Upper lobe of right lung (tissue), 1 donor: ENCODE measurements around the gene PRKCA. TPM values are rescaled to one million over a fixed set of nuclear protein-coding genes. Genes with fewer than 3 reads are reported as not detected.

Source experiments
- ATAC-seq: fragments of 200-7000 bp; cut with Tn5 transposase; one replicate; pipeline ENCODE4 v1.9.1; 2020; ENCODE audit warnings: mild to moderate bottlenecking, moderate library complexity
- DNase-seq: peaks from one replicate; pipeline ENCODE4 v3.0.0-alpha.2; 2020
- H3K27ac ChIP-seq: fragments of 200-600 bp; one replicate; pipeline ENCODE4 v1.8.0; 2022
- H3K27me3 ChIP-seq: fragments of 200-600 bp; one replicate; pipeline ENCODE4 v1.8.0; 2022; ENCODE audit warnings: mild to moderate bottlenecking
- H3K36me3 ChIP-seq: fragments of 200-600 bp; one replicate; pipeline ENCODE4 v1.8.0; 2022
- H3K4me1 ChIP-seq: fragments of 200-600 bp; one replicate; pipeline ENCODE4 v1.8.0; 2022
- H3K4me3 ChIP-seq: fragments of 200-600 bp; one replicate; pipeline ENCODE4 v1.8.0; 2022; ENCODE audit warnings: mild to moderate bottlenecking
- H3K9me3 ChIP-seq: fragments of 200-600 bp; one replicate; pipeline ENCODE4 v1.8.0; 2022
- CTCF ChIP-seq: fragments of 200-600 bp; IDR thresholded peaks from one replicate; pipeline ENCODE4 v1.8.0; 2022; ENCODE audit warnings: antibody characterized with exemption
- intact Hi-C: fragments of 100-400 bp; cut with DNase I; formaldehyde crosslinking; loops from one replicate; pipeline ENCODE4 v1.11.0; 2022
- total RNA-seq: library from RNA; stranded (reverse); fragmentation: NEBNext Ultra II Directional; extraction: Animal tissue kit (Norgen Biotek cat#: 25700); gene quantifications from one replicate; pipeline ENCODE4 v1.2.1, GENCODE V29; 2021
- donor health status: DM: no; HTN: yes; CAD: no; lungs with severe emphysema.

The PRKCA gene
- total RNA-seq, 1 donor from 2014 or later, result 43.4 TPM

GRCh38 chr17:66602659-66603384 lies 300.4 kb downstream of the PRKCA start:
- DNase-seq (no peak), ATAC-seq (no peak)
- H3K27ac ChIP-seq, result no peak overlapping the region
- no peaks in the 10 kb centered on the region for H3K36me3 ChIP-seq
- H3K9me3 ChIP-seq, result no peaks in the 10 kb centered on the region
- no peak overlapping the region for H3K4me3 ChIP-seq
- TF ChIP-seq CTCF, result no peak
- intact Hi-C loops, result no loop called here
- no peaks in the 10 kb centered on the region for H3K27me3 ChIP-seq
- H3K4me1 ChIP-seq, result no peaks in the 10 kb centered on the region

GRCh38 chr17:66604376-66604775 lies 302.0 kb downstream of the PRKCA start:
- H3K36me3 ChIP-seq, result no peaks in the 10 kb centered on the region
- no peak overlapping the region for H3K4me3 ChIP-seq
- H3K9me3 ChIP-seq, result no peaks in the 10 kb centered on the region
- intact Hi-C loops, result no loop called here
- no peak for DNase-seq
- no peaks in the 10 kb centered on the region for H3K27me3 ChIP-seq
- no peak for ATAC-seq
- no peak overlapping the region for H3K27ac ChIP-seq
- no peak for TF ChIP-seq CTCF
- no peaks in the 10 kb centered on the region for H3K4me1 ChIP-seq

DNA sequence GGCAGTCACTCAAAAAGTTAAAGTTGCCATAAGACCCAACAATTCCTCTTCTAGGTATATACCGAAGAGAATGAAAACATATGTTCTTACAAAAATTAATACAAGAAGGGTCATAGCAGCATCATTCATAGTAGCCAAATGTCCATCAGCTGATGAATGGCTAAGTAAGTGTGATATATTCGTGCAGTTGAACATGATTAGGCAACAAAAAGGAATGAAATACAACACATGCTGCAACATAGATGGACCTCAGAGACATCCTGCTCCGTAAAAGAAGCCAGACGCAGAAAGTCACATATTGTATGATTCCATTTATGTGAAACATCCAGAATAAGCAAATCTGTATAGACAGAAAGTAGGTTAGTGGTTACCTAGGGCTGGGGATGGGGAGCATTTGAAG lies 303.1 kb downstream of the PRKCA start:
- no peak for TF ChIP-seq CTCF
- no peak overlapping the region for H3K4me3 ChIP-seq
- H3K27ac ChIP-seq, result no peak overlapping the region
- ATAC-seq (no peak), DNase-seq (no peak)
- H3K4me1 ChIP-seq, result no peaks in the 10 kb centered on the region
- intact Hi-C loops, result no loop called here
- peaks cover 4% of the 10 kb centered on the region for H3K9me3 ChIP-seq
- no peaks in the 10 kb centered on the region for H3K27me3 ChIP-seq
- H3K36me3 ChIP-seq, result no peaks in the 10 kb centered on the region

GRCh38 chr17:66610361-66611133 lies 308.1 kb downstream of the PRKCA start:
- DNase-seq (no peak), ATAC-seq (no peak)
- Histone ChIP-seq H3K27ac (no peak overlapping the region), H3K4me3 (no peak overlapping the region), H3K36me3 (no peaks in the 10 kb centered on the region), H3K4me1 (peaks cover 6% of the 10 kb centered on the region), H3K27me3 (no peaks in the 10 kb centered on the region), H3K9me3 (peaks cover 4% of the 10 kb centered on the region)
- TF ChIP-seq CTCF, result no peak
- intact Hi-C loops, result no loop called here

DNA sequence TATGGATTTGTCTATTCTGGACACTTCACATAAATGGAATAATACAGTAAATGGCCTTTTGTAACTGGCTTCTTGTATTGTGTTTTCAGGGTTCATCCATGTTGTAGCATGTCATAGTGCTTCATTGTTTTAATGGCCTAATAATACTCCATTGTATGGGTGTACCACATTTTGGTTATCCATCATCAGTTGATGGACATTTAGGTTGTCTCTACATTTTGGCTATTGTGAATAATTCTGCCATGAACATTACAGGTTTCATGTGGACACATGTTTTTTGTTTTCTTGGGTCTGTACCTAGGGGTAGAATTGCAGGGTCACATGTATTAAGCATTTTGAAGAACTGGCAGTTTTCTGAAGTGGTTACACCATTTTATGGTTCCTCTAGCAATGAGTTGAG lies 309.0 kb downstream of the PRKCA start:
- intact Hi-C loops, result no loop called here
- Histone ChIP-seq H3K27me3 (no peaks in the 10 kb centered on the region), H3K36me3 (no peaks in the 10 kb centered on the region), H3K4me1 (peaks cover 6% of the 10 kb centered on the region), H3K4me3 (no peak overlapping the region), H3K27ac (no peak overlapping the region), H3K9me3 (peaks cover 4% of the 10 kb centered on the region)
- no peak for TF ChIP-seq CTCF
- no peak for DNase-seq
- no peak for ATAC-seq
